ENCODE measurements around the gene LRFN2. TPM values are rescaled to one million over a fixed set of nuclear protein-coding genes. Genes with fewer than 3 reads are reported as not detected.

LRFN2 gene
- total and polyA plus RNA-seq, 4 donors, result under 0.01 to 0.01 TPM; not detected in 2

DNA sequence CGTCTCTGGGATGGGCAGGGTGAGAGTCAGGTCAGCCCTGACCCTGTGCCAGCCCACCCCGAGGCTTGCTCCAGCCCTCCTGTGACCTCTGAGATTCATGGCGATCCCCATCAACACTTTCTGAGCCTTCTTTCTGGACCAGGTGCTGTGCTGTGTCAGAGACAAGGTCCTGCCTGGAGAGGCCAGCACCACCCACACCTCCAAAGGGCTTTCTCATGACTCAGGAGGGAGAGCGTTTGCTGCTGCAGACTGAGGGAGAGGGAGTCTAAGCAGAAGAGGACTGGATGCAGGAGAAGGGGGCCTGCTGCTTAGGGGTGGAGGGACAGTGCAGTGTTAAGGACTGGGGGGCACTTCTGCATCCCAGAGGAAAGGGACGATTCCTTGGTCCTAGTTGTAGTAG lies 193.5 kb downstream of the LRFN2 start:
- peak; percentile 28 for DNase-seq (ENCODE audit: low spot score)
- no peak overlapping the region for H3K9ac ChIP-seq (ENCODE audit: low read depth in 1 of 2, low read length in 2 of 2)
- H3K27ac ChIP-seq (ENCODE audit: low read depth in 1 of 2, low read length in 2 of 2), result no peak overlapping the region
- H3K4me1 ChIP-seq (ENCODE audit: control insufficient read depth in 4 of 4, insufficient read depth in 4 of 4, low read length in 3 of 4), result peaks cover 0 to 14% (median 3%) of the 10 kb centered on the region in 4 donors
- H3K4me3 ChIP-seq (ENCODE audit: low read depth in 1 of 3, low read length in 3 of 3), result no peak overlapping the region
- 67% methylated on average over 5 of the region's 5 CpGs for WGBS
- no peaks in the 10 kb centered on the region for H3K36me3 ChIP-seq (ENCODE audit: control insufficient read depth in 4 of 4, insufficient read depth in 3 of 4, low read depth in 1 of 4, low read length in 3 of 4)
- TF ChIP-seq, protein P1, sequence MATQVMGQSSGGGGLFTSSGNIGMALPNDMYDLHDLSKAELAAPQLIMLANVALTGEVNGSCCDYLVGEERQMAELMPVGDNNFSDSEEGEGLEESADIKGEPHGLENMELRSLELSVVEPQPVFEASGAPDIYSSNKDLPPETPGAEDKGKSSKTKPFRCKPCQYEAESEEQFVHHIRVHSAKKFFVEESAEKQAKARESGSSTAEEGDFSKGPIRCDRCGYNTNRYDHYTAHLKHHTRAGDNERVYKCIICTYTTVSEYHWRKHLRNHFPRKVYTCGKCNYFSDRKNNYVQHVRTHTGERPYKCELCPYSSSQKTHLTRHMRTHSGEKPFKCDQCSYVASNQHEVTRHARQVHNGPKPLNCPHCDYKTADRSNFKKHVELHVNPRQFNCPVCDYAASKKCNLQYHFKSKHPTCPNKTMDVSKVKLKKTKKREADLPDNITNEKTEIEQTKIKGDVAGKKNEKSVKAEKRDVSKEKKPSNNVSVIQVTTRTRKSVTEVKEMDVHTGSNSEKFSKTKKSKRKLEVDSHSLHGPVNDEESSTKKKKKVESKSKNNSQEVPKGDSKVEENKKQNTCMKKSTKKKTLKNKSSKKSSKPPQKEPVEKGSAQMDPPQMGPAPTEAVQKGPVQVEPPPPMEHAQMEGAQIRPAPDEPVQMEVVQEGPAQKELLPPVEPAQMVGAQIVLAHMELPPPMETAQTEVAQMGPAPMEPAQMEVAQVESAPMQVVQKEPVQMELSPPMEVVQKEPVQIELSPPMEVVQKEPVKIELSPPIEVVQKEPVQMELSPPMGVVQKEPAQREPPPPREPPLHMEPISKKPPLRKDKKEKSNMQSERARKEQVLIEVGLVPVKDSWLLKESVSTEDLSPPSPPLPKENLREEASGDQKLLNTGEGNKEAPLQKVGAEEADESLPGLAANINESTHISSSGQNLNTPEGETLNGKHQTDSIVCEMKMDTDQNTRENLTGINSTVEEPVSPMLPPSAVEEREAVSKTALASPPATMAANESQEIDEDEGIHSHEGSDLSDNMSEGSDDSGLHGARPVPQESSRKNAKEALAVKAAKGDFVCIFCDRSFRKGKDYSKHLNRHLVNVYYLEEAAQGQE (IDR thresholded peaks at IDR 0.05), result no peak
- TF ChIP-seq, protein P2, sequence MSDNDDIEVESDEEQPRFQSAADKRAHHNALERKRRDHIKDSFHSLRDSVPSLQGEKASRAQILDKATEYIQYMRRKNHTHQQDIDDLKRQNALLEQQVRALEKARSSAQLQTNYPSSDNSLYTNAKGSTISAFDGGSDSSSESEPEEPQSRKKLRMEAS (IDR thresholded peaks at IDR 0.05), result no peak
- TF ChIP-seq, protein P3, sequence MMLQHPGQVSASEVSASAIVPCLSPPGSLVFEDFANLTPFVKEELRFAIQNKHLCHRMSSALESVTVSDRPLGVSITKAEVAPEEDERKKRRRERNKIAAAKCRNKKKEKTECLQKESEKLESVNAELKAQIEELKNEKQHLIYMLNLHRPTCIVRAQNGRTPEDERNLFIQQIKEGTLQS (IDR thresholded peaks at IDR 0.05), result no peak
- no peaks in the 10 kb centered on the region for H3K9me3 ChIP-seq (ENCODE audit: control insufficient read depth in 4 of 4, low read length in 3 of 4)
- no peaks in the 10 kb centered on the region for H3K27me3 ChIP-seq (ENCODE audit: control insufficient read depth in 4 of 4, insufficient read depth in 4 of 4, low read length in 3 of 4)

DNA sequence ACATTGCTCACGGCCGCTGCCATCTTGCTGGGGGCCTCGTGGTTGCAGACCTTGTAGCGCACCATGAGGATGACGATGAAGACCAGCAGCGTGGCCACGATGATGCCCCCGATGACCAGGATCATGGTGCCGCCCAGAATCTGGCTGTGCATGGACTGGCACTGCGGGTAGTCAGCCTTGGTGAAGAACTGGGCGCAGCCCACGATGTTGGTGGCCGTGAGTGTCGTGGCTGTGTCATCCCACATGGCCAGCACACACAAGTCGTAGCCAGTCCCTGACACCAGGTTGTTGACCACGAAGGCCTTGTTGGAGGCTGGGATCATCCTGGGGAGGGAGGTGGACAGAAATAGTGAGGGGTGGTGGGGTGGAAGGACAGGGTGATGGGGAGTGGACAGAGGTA lies 194.6 kb downstream of the LRFN2 start:
- 96% methylated on average over 16 of the region's 16 CpGs for WGBS
- H3K4me1 ChIP-seq (ENCODE audit: control insufficient read depth in 4 of 4, insufficient read depth in 4 of 4, low read length in 3 of 4), result peaks cover 4 to 12% (median 4%) of the 10 kb centered on the region in 4 donors
- TF ChIP-seq, protein P3 (IDR thresholded peaks at IDR 0.05), result no peak
- TF ChIP-seq GABPA (IDR thresholded peaks at IDR 0.05 in 1 of 2, conservative IDR thresholded peaks at IDR 0.05 in 1 of 2) (no peak), RXRA (IDR thresholded peaks at IDR 0.05) (no peak), SP1 (IDR thresholded peaks at IDR 0.05) (no peak)
- H3K9ac ChIP-seq (ENCODE audit: low read depth in 1 of 2, low read length in 2 of 2), result no peak overlapping the region
- H3K36me3 ChIP-seq (ENCODE audit: control insufficient read depth in 4 of 4, insufficient read depth in 3 of 4, low read depth in 1 of 4, low read length in 3 of 4), result no peaks in the 10 kb centered on the region
- no peak overlapping the region for H3K27ac ChIP-seq (ENCODE audit: low read depth in 1 of 2, low read length in 2 of 2)
- no peaks in the 10 kb centered on the region for H3K27me3 ChIP-seq (ENCODE audit: control insufficient read depth in 4 of 4, insufficient read depth in 4 of 4, low read length in 3 of 4)
- DNase-seq (ENCODE audit: low spot score), result no peak
- no peaks in the 10 kb centered on the region for H3K9me3 ChIP-seq (ENCODE audit: control insufficient read depth in 4 of 4, low read length in 3 of 4)
- H3K4me3 ChIP-seq (ENCODE audit: low read depth in 1 of 3, low read length in 3 of 3), result no peak overlapping the region

DNA sequence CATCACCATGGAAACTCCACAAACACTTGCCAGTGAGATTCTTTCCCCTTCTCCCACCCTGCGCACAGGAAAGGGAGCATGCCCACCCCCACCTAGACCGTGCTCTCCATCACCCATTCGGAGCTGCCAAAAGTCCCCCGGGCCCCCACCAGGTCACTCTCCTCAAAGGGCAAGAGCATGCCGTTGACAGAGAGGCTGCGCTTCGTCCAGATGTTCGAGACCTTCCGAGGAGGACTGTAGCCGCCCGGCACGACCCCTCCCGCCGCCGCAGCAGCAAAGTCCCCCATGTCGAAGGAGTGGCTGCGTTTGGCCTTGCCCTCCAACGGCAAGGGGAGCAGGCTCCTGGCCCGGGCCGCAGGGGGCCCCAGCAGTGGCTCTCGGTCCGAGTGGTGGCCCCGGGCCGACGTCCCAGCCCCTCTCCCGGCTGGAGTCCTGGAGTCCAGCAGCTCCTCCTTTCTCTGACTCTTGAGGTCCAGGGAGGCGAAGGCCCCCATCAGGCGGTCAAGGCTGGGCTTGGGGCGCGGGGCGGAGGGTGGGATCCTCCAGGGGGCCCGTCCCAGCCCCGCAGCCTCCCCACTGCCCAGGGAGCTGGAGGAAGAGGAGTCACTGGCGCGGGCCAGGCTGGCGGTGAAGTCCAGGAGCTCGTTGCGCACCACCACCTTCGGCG lies 195.2 kb downstream of the LRFN2 start:
- H3K4me3 ChIP-seq (ENCODE audit: low read depth in 1 of 3, low read length in 3 of 3), result no peak overlapping the region
- no peak overlapping the region for H3K27ac ChIP-seq (ENCODE audit: low read depth in 1 of 2, low read length in 2 of 2)
- H3K4me1 ChIP-seq (ENCODE audit: control insufficient read depth in 4 of 4, insufficient read depth in 4 of 4, low read length in 3 of 4), result peaks cover 5 to 18% (median 7%) of the 10 kb centered on the region in 4 donors
- DNase-seq (ENCODE audit: low spot score), result no peak
- no peaks in the 10 kb centered on the region for H3K9me3 ChIP-seq (ENCODE audit: control insufficient read depth in 4 of 4, low read length in 3 of 4)
- WGBS, result 92% methylated on average over 40 of the region's 40 CpGs
- no peak overlapping the region for H3K9ac ChIP-seq (ENCODE audit: low read depth in 1 of 2, low read length in 2 of 2)
- TF ChIP-seq FOXA2 (IDR thresholded peaks at IDR 0.05), result no peak
- TF ChIP-seq, protein P4, sequence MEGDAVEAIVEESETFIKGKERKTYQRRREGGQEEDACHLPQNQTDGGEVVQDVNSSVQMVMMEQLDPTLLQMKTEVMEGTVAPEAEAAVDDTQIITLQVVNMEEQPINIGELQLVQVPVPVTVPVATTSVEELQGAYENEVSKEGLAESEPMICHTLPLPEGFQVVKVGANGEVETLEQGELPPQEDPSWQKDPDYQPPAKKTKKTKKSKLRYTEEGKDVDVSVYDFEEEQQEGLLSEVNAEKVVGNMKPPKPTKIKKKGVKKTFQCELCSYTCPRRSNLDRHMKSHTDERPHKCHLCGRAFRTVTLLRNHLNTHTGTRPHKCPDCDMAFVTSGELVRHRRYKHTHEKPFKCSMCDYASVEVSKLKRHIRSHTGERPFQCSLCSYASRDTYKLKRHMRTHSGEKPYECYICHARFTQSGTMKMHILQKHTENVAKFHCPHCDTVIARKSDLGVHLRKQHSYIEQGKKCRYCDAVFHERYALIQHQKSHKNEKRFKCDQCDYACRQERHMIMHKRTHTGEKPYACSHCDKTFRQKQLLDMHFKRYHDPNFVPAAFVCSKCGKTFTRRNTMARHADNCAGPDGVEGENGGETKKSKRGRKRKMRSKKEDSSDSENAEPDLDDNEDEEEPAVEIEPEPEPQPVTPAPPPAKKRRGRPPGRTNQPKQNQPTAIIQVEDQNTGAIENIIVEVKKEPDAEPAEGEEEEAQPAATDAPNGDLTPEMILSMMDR (IDR thresholded peaks at IDR 0.05; ENCODE audit: low read depth, low read length, missing input control), result no peak
- no peak for TF ChIP-seq HNF4G (IDR thresholded peaks at IDR 0.05)
- no peak for TF ChIP-seq RXRA (IDR thresholded peaks at IDR 0.05)
- TF ChIP-seq NR2F2 (IDR thresholded peaks at IDR 0.05), result no peak
- no peak for TF ChIP-seq JUND (IDR thresholded peaks at IDR 0.05)
- no peaks in the 10 kb centered on the region for H3K27me3 ChIP-seq (ENCODE audit: control insufficient read depth in 4 of 4, insufficient read depth in 4 of 4, low read length in 3 of 4)
- H3K36me3 ChIP-seq (ENCODE audit: control insufficient read depth in 4 of 4, insufficient read depth in 3 of 4, low read depth in 1 of 4, low read length in 3 of 4), result no peaks in the 10 kb centered on the region
